Upper lobe of left lung (tissue), 4 donors: Measurements from ENCODE around the gene DSTYK.

Experiments
- POLR2A ChIP-seq, 4 donors: fragments of 450-650 bp; IDR thresholded peaks; one replicate each; pipeline ENCODE4 v1.5.1; 2016 to 2017; ENCODE audit warnings: antibody characterized with exemption in 4 of 4, mild to moderate bottlenecking in 2 of 4
- TF ChIP-seq, protein P1 (sequence below), 6 experiments: fragments of 450-650 bp in 4 of 6; fragments of 200-600 bp in 2 of 6; sonication (generic) in 2 of 6; IDR thresholded peaks; one replicate each; pipeline ENCODE4 v1.5.1; 2016 to 2019; ENCODE audit warnings: antibody characterized with exemption in 6 of 6

DNA sequence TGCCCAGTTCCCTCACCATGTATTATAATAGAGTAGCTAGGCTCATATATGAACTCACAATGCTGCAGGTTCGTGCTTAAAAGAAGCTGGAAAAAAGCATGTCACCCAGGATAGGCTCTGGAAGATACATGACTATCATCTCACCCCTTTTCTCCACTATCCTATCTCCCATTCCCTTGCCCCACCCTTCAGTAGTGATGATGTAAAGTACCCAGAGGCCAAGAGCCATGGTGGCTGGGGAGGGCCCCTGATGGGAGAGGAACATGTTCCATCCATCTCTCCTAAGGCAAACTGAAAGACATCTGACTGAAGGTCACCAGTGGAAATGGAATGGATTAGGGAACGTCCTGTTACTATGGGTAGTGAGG is 69.4 kb downstream of the DSTYK start:
- TF ChIP-seq, protein P1, sequence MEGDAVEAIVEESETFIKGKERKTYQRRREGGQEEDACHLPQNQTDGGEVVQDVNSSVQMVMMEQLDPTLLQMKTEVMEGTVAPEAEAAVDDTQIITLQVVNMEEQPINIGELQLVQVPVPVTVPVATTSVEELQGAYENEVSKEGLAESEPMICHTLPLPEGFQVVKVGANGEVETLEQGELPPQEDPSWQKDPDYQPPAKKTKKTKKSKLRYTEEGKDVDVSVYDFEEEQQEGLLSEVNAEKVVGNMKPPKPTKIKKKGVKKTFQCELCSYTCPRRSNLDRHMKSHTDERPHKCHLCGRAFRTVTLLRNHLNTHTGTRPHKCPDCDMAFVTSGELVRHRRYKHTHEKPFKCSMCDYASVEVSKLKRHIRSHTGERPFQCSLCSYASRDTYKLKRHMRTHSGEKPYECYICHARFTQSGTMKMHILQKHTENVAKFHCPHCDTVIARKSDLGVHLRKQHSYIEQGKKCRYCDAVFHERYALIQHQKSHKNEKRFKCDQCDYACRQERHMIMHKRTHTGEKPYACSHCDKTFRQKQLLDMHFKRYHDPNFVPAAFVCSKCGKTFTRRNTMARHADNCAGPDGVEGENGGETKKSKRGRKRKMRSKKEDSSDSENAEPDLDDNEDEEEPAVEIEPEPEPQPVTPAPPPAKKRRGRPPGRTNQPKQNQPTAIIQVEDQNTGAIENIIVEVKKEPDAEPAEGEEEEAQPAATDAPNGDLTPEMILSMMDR (IDR thresholded peaks at IDR 0.05): no peak
- TF ChIP-seq POLR2A (IDR thresholded peaks at IDR 0.05): no peak
